HUES48 (cell line): Measurements from ENCODE around the gene PSMB4.
"Not testable (repeated sequence)": the region's sequence is repeated elsewhere in the genome, so short reads cannot be mapped to it uniquely, and the experiment has no call there.

Experiments
- H3K27ac ChIP-seq: one replicate; pipeline ENCODE4 v1.7.0; 2013; ENCODE audit warnings: low read depth, low read length, inconsistent platforms
- H3K27me3 ChIP-seq: 2 replicates; pipeline ENCODE4 v1.6.1; 2013; ENCODE audit warnings: mild to moderate bottlenecking, low read length; ENCODE audit not compliant: control insufficient read depth, insufficient read depth
- H3K36me3 ChIP-seq: 2 replicates; pipeline ENCODE4 v1.6.1; 2013; ENCODE audit warnings: low read length; ENCODE audit not compliant: control insufficient read depth, insufficient read depth
- H3K4me1 ChIP-seq: 2 replicates; pipeline ENCODE4 v1.6.1; 2013; ENCODE audit warnings: mild to moderate bottlenecking, low read length; ENCODE audit not compliant: control insufficient read depth, insufficient read depth
- H3K4me3 ChIP-seq: 2 replicates; pipeline ENCODE4 v1.5.1; 2013; ENCODE audit warnings: mild to moderate bottlenecking, low read depth, low read length
- H3K9ac ChIP-seq: 2 replicates; pipeline ENCODE4 v1.6.1; 2013; ENCODE audit warnings: mild to moderate bottlenecking, low read depth, low read length, moderate library complexity
- H3K9me3 ChIP-seq: 2 replicates; pipeline ENCODE4 v1.6.1; 2013; ENCODE audit warnings: low read length; ENCODE audit not compliant: control insufficient read depth, insufficient read depth

Gene PSMB4

DNA sequence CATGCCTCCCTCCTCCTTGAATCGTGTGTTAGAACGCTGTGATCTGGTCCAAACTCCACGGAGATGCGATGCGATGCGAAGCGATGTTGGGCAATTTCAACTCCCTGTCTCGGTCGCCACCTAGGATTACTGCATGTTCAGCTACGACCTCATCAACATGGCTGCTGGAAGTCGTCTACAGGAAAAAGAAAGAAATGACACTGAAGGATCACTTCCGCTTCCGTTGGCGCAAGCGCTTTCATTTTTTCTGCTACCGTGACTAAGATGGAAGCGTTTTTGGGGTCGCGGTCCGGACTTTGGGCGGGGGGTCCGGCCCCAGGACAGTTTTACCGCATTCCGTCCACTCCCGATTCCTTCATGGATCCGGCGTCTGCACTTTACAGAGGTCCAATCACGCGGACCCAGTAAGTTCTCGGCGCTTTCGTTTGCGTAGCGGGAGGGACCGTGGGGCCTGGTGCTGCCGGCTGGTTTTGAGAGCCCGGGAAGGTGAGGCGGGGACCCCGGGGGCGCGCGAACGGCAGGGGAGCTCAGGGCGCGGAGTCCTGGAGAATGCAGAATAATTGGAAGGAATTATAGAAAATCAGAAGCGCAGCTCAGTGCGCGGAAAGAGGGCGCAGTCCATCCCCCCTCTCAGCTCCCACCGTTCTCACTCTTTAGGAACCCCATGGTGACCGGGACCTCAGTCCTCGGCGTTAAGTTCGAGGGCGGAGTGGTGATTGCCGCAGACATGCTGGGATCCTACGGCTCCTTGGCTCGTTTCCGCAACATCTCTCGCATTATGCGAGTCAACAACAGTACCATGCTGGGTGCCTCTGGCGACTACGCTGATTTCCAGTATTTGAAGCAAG is at the start of gene PSMB4:
Gene PSMB4 (plus strand): TSS at position 250 of the 848 bp plus-strand sequence. CDS start 15 bp downstream, at position 265.
- Histone ChIP-seq H3K27ac (peak within 1 kb of the TSS; percentile 94), H3K36me3 (peaks cover 43% of the 10 kb centered on the region)

DNA sequence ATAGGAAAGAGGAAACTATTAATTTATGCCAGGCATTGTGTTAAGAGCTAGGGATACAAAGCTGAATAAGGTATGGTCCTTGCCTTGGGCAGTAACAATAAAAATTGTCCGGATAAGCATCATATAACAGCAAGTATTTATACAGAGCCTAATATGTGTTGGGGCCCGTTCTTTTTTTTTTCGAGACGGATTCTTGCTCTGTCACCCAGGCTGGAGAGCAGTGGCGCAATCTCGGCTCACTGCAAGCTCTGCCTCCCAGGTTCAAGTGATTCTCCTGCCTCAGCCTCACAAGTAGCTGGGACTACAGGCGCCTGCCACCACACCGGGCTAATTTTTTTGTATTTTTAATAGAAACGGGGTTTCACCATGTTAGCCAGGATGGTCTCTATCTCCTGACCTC is 49.0 kb upstream of the PSMB4 start:
- peaks cover 16% of the 10 kb centered on the region for H3K4me1 ChIP-seq
- not testable (repeated sequence) for H3K4me3 ChIP-seq, H3K36me3 ChIP-seq, H3K27ac ChIP-seq, H3K9ac ChIP-seq, H3K27me3 ChIP-seq
- H3K9me3 ChIP-seq = peaks cover 16% of the 10 kb centered on the region

More for the DNA sequence above, at the start of gene PSMB4:
- Histone ChIP-seq H3K4me3 (peak within 1 kb of the TSS; percentile 70), H3K9me3 (no peaks in the 10 kb centered on the region), H3K27me3 (no peaks in the 10 kb centered on the region), H3K4me1 (0 out of 2 replicates have a peak, but pooled peaks cover 3% of the 10 kb centered on the region), H3K9ac (peak within 1 kb of the TSS; percentile 83)

DNA sequence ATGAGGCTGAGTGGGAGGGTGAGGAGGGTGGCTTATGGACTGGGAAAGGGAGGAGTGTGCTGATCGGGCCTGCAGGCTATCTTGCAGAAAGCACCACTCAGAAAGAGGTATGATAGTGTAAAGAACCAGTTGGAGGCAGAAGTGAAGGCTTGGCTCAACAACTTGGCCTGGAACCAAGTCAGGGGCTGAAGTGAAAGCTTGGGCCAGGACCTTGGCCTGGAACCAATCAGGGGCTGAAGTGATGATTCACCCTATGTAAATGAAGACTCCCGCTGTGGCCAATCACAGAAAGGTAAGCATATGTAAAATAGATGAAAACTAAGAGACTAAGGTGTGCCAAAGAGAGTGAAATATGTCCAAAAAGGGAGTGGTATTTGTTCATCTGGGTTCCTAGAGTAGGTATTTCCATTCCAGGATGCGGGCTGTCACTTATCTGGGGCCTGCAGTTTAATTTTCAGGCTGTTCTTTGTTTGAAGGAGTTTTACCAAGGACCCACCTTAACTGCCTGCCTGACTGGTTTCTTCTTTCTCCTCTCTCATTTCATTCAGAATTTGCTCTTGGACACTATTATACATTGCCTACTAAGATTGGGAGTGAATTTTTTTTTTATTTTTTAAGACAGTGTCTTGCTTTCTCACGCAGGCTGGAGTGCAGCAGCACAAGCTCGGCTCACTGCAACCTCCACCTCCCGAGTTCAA is 47.2 kb upstream of the PSMB4 start:
- Histone ChIP-seq H3K4me3 (no peak overlapping the region), H3K9me3 (peaks cover 16% of the 10 kb centered on the region), H3K4me1 (peaks cover 8% of the 10 kb centered on the region), H3K9ac (no peak overlapping the region), H3K36me3 (no peaks in the 10 kb centered on the region), H3K27ac (no peak overlapping the region), H3K27me3 (no peaks in the 10 kb centered on the region)

DNA sequence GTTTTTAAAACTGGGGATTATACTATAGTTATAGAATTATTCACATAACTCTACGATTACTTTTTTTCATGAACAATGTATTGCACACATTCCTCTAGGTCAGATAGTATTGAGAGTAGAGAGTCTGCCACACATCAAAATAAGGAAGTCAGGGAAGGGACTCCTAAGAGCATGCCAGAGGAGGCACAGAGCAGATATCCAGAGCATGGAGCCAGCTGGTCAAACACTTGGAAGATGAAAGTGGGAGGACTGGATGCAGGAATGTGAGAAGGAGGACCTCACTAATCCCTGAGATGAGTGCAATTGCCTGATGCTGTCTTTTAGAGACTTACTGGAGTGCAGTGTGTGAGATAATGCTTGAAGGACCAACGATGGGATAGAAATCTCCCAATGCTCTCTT is 42.7 kb upstream of the PSMB4 start:
- H3K36me3 ChIP-seq = no peaks in the 10 kb centered on the region
- no peak overlapping the region for H3K27ac ChIP-seq
- no peaks in the 10 kb centered on the region for H3K27me3 ChIP-seq
- no peak overlapping the region for H3K4me3 ChIP-seq
- no peaks in the 10 kb centered on the region for H3K4me1 ChIP-seq
- H3K9ac ChIP-seq = no peak overlapping the region
- peaks cover 10% of the 10 kb centered on the region for H3K9me3 ChIP-seq

DNA sequence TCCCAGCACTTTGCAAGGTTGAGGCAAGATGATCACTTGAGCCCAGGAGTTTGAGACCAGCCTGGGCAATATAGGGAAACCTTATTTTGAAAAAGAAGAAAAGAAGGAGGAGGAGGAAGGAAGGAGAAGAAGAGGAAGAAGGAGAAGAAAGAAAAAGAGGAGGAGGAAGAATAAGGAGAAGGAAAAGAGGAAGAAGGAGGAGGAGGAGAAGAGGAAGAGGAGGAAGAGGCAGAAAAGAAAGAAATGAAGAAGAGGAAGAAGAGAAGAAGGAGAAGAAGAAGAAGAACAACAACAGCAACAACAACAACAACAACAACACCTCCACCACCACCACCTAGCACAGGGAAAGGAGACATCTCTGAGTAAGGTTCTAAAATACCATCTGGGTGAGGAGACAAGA is 37.5 kb upstream of the PSMB4 start:
- Histone ChIP-seq H3K4me1 (no peaks in the 10 kb centered on the region), H3K27ac (no peak overlapping the region), H3K36me3 (peaks cover 16% of the 10 kb centered on the region; the same call in 1 of the 2 replicates), H3K4me3 (no peak overlapping the region), H3K9me3 (peaks cover 14% of the 10 kb centered on the region; the same call in 1 of the 2 replicates), H3K27me3 (no peaks in the 10 kb centered on the region), H3K9ac (no peak overlapping the region)

DNA sequence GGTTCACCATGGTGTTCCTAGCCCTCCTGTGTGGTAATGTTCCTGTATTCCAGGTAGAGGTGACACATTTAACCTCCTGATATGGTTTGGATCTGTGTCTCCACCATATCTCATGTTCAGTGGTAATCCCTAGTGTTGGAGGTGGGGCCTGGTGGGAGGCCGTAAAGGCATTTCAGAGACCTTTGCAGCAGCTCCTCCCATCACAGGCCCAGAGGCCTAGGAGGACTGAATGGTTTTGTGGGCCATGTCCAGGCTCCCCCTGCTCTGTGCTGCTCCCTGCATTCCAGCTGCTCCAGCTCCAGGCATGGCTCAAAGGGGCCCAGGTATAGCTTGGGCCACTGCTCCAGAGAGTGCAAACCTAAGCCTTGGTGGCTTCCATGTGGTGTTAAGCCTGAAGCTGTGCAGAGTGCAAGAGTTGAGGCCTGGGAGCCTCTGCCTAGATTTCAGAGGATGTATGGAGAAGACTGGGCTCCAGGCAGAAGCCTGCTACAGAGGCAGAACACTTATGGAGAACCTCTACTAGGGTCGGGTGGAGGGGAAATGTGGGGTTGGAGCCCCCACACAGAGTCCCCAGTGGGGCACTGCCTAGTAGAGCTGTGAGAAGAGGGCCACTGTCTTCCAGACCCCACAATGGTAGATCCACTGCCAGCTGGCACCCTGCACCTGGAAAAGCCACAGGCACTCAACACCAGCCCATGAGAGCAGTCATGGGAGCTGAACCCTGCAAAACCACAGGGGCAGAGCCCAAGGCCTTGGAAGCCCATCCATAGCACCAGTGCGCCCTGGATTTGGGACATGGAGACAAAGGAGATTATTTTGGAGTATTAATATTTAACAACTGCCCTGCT is 36.8 kb upstream of the PSMB4 start:
- no peaks in the 10 kb centered on the region for H3K27me3 ChIP-seq
- H3K4me3 ChIP-seq = no peak overlapping the region
- H3K27ac ChIP-seq = no peak overlapping the region
- H3K9me3 ChIP-seq = peaks cover 14% of the 10 kb centered on the region; the same call in 1 of the 2 replicates
- H3K4me1 ChIP-seq = no peaks in the 10 kb centered on the region
- H3K36me3 ChIP-seq = peaks cover 16% of the 10 kb centered on the region; the same call in 1 of the 2 replicates
- H3K9ac ChIP-seq = no peak overlapping the region

DNA sequence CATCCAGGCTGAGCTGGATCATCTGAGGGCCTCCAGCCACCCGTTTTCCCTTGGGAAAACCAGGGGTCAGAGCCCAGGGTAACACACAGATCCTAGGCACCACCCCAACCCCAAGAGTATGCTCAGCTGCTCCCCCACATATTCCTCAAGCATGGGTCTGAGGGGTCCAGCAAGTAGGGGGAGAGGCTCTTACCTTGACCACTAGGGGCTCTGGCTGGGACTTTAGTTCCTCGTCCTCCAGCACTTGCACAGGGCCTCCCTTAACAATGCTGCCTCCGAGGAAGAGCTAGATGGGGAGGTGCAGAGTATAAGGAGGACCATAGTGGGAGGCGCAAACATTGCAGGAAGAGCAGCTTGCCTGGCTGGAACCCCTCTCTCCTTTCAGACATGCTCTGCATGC is 34.4 kb upstream of the PSMB4 start:
- Histone ChIP-seq H3K36me3 (peaks cover 19% of the 10 kb centered on the region; the same call in 1 of the 2 replicates), H3K9ac (no peak overlapping the region), H3K27me3 (no peaks in the 10 kb centered on the region), H3K27ac (no peak overlapping the region), H3K9me3 (peaks cover 14% of the 10 kb centered on the region; the same call in 1 of the 2 replicates), H3K4me3 (no peak overlapping the region), H3K4me1 (no peaks in the 10 kb centered on the region)

DNA sequence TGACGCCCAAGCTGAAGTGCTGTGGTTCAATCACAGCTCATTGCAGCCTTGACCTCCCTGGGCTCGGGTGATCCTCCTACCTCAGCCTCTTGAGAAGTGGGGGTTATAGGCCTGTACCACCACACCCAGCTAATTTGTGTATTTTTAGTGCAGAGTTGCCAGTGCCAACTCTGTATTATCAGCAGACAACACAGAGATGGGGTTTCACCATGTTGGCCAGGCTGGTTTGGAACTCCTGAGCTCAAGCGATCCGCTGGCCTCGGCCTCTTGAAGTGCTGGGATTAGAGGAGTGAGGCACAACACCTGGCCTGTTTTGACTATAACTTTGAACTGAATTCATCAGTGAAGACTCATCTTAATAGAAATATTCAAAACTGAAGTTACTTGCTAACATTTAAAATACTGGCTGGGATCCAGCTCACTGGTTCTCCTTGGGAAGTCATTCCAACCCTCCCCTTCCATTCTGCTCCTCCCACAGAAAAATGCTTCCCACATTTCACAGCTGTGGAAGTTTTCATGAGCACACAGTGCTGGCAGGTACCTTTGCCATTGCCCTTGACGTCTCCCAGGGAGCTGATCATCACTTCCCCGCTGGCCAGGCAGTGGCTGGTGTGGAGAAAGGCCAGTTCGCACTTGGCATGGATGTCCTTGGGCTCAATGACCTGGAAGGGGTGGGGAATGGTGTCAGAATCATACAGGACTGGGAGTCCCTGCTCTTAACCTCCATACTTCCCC is 31.5 kb upstream of the PSMB4 start:
- Histone ChIP-seq H3K9ac (no peak overlapping the region), H3K9me3 (peaks cover 2% of the 10 kb centered on the region; the same call in 1 of the 2 replicates), H3K27me3 (no peaks in the 10 kb centered on the region), H3K36me3 (peaks cover 19% of the 10 kb centered on the region; the same call in 1 of the 2 replicates), H3K4me3 (no peak overlapping the region), H3K27ac (no peak overlapping the region), H3K4me1 (peaks cover 5% of the 10 kb centered on the region; the same call in 1 of the 2 replicates)

DNA sequence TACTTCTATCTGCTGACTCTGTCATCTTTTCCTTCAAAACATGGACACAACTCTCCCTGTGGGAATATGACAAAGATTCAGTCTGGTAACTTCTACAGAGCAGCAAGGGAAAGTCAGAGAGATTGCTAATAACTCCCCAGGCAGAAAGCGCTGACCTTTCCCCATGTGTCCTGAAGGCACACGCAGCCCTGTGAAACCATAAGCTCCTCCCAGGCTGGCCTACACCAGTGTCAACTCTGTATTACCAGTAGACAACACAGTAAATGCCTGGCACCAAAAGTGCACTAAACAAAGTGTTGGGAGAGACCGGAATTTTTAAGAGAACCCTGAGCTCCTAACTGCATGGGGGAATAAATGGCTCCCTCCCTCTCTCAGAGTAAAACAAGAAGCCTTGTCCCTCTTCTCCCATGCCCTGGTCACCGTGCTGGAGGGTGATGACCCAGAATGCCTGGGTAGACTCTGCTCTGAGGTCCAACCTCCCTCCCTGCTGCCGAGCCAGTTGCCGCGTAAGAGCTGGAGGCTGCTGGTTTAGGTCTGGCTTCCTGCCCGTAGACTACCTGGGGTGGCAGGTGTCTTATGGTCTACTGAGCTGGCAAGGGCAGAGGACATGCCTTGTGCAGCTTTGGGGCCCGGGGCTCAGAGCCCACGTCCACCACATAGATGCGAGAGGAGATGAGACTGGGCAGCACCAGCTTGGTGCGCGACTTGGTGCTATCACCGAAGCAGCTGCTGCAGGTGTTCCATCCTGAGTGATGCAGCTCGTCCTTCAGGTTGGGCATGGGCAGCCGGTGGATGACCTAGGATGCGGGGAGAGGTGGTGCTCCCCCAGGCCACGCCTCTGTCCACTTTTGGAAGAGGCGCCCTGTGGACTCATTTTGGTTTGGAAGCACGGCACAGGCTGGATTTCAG is 30.7 kb upstream of the PSMB4 start:
- H3K9ac ChIP-seq = no peak overlapping the region
- H3K27me3 ChIP-seq = no peaks in the 10 kb centered on the region
- no peaks in the 10 kb centered on the region; the same call in 1 of the 2 replicates for H3K9me3 ChIP-seq
- H3K4me3 ChIP-seq = no peak overlapping the region
- peaks cover 5% of the 10 kb centered on the region; the same call in 1 of the 2 replicates for H3K4me1 ChIP-seq
- peaks cover 19% of the 10 kb centered on the region; the same call in 1 of the 2 replicates for H3K36me3 ChIP-seq
- H3K27ac ChIP-seq = no peak overlapping the region
